H9 (cell line): Measurements from ENCODE around the gene SDK2. TPM values are rescaled to one million over a fixed set of nuclear protein-coding genes. Genes with fewer than 3 reads are reported as not detected.
A peak's percentile ranks its signal among the peaks of the same experiment; 100 is the strongest.

ENCODE experiments used
- DNase-seq: peaks from one replicate; pipeline ENCODE4 v3.0.0-alpha.2; 2017
- H2AFZ ChIP-seq: one replicate; pipeline ENCODE4 v1.6.1; 2013; ENCODE audit warnings: mild to moderate bottlenecking, low read length, control low read depth, moderate library complexity
- H2AK5ac ChIP-seq: 2 replicates; pipeline ENCODE4 v1.6.1; 2013; ENCODE audit warnings: low read length, control low read depth, mixed read lengths; ENCODE audit not compliant: insufficient read length
- H2BK120ac ChIP-seq: one replicate; pipeline ENCODE4 v1.6.1; 2013; ENCODE audit warnings: low read depth, mild to moderate bottlenecking, low read length, control low read depth, inconsistent platforms; ENCODE audit not compliant: poor library complexity, severe bottlenecking
- H2BK12ac ChIP-seq: 2 replicates; pipeline ENCODE4 v1.6.1; 2013; ENCODE audit warnings: low read length, control low read depth, mixed read lengths, low read depth; ENCODE audit not compliant: insufficient read length
- H2BK15ac ChIP-seq: 2 replicates; pipeline ENCODE4 v1.6.1; 2013; ENCODE audit warnings: low read depth, low read length, control low read depth
- H2BK20ac ChIP-seq: one replicate; pipeline ENCODE4 v1.6.1; 2013; ENCODE audit warnings: low read depth, mild to moderate bottlenecking, low read length, control low read depth, inconsistent platforms; ENCODE audit not compliant: poor library complexity, severe bottlenecking
- H2BK5ac ChIP-seq: 2 replicates; pipeline ENCODE4 v1.6.1; 2013; ENCODE audit warnings: low read length, control low read depth, mixed read lengths; ENCODE audit not compliant: insufficient read length
- H3K14ac ChIP-seq: 2 replicates; pipeline ENCODE4 v1.6.1; 2013; ENCODE audit warnings: low read length, control low read depth; ENCODE audit not compliant: insufficient read depth
- H3K18ac ChIP-seq: 2 replicates; pipeline ENCODE4 v1.6.1; 2013; ENCODE audit warnings: low read depth, mild to moderate bottlenecking, mixed read lengths, low read length, control low read depth; ENCODE audit not compliant: insufficient read length
- H3K23ac ChIP-seq: 2 replicates; pipeline ENCODE4 v1.6.1; 2013; ENCODE audit warnings: low read length, control low read depth, mixed read lengths, low read depth; ENCODE audit not compliant: insufficient read length
- H3K23me2 ChIP-seq: 2 replicates; pipeline ENCODE4 v1.6.1; 2013; ENCODE audit warnings: low read depth, mild to moderate bottlenecking, mixed read lengths, low read length, control low read depth; ENCODE audit not compliant: insufficient read length, poor library complexity, severe bottlenecking
- H3K27ac ChIP-seq: 2 replicates; pipeline ENCODE4 v1.5.1; 2013; ENCODE audit warnings: low read length, control low read depth, mixed read lengths, low read depth; ENCODE audit not compliant: insufficient read length
- H3K27me3 ChIP-seq: 2 replicates; pipeline ENCODE4 v1.6.1; 2013; ENCODE audit warnings: low read length, control low read depth, inconsistent platforms; ENCODE audit not compliant: insufficient read depth
- H3K4ac ChIP-seq: 2 replicates; pipeline ENCODE4 v1.6.1; 2013; ENCODE audit warnings: low read depth, mild to moderate bottlenecking, control low read depth, inconsistent platforms, low read length, moderate library complexity
- H3K4me1 ChIP-seq: 2 replicates; pipeline ENCODE4 v1.6.1; 2013; ENCODE audit warnings: low read length, control low read depth, inconsistent platforms; ENCODE audit not compliant: insufficient read depth
- H3K4me2 ChIP-seq: 2 replicates; pipeline ENCODE4 v1.6.1; 2013; ENCODE audit warnings: low read length, control low read depth, mixed read lengths; ENCODE audit not compliant: insufficient read length, insufficient read depth
- H3K56ac ChIP-seq: 2 replicates; pipeline ENCODE4 v1.6.1; 2013; ENCODE audit warnings: low read depth, mild to moderate bottlenecking, mixed read lengths, low read length, control low read depth; ENCODE audit not compliant: insufficient read length
- H3K79me1 ChIP-seq: 2 replicates; pipeline ENCODE4 v1.6.1; 2013; ENCODE audit warnings: low read depth, mild to moderate bottlenecking, moderate library complexity, low read length, control low read depth, inconsistent platforms; ENCODE audit not compliant: insufficient read depth, poor library complexity, severe bottlenecking
- H3K79me2 ChIP-seq: 2 replicates; pipeline ENCODE4 v1.6.1; 2013; ENCODE audit warnings: low read length, control low read depth, inconsistent platforms; ENCODE audit not compliant: insufficient read depth
- H3K9ac ChIP-seq: 2 replicates; pipeline ENCODE4 v1.6.1; 2013; ENCODE audit warnings: low read length, control low read depth, mixed read lengths; ENCODE audit not compliant: insufficient read length; ENCODE audit errors: extremely low read depth
- H3K9me3 ChIP-seq: one replicate; pipeline ENCODE4 v1.6.1; 2013; ENCODE audit warnings: low read depth, low read length, inconsistent platforms; ENCODE audit not compliant: control insufficient read depth
- H3T11ph ChIP-seq: one replicate; pipeline ENCODE4 v1.6.1; 2013; ENCODE audit warnings: mild to moderate bottlenecking, low read length, control low read depth, inconsistent platforms
- H4K20me1 ChIP-seq: one replicate; pipeline ENCODE4 v1.6.1; 2013; ENCODE audit not compliant: control insufficient read depth, insufficient read length, insufficient read depth
- H4K5ac ChIP-seq: 2 replicates; pipeline ENCODE4 v1.6.1; 2013; ENCODE audit warnings: low read depth, mild to moderate bottlenecking, mixed read lengths, low read length, control low read depth; ENCODE audit not compliant: insufficient read length
- H4K8ac ChIP-seq: replicated peaks from 2 replicates; pipeline ENCODE4 v1.6.1; 2013; ENCODE audit warnings: low read length, control low read depth, mixed read lengths, low read depth; ENCODE audit not compliant: insufficient read length
- H4K91ac ChIP-seq: 2 replicates; pipeline ENCODE4 v1.6.1; 2013; ENCODE audit warnings: low read depth, mild to moderate bottlenecking, moderate library complexity, mixed read lengths, low read length, control low read depth; ENCODE audit not compliant: insufficient read length
- H3K27ac Mint-ChIP-seq, 3 experiments: 2 replicates in 2 of 3; 3 replicates in 1 of 3; pipeline ENCODE4 v1.8.0; 2020 to 2021; ENCODE audit warnings: mixed read lengths in 3 of 3, mild to moderate bottlenecking in 1 of 3, moderate library complexity in 1 of 3
- H3K27me3 Mint-ChIP-seq: 2 replicates; pipeline ENCODE4 v1.8.0; 2021; ENCODE audit warnings: low read depth, mild to moderate bottlenecking, moderate library complexity, mixed read lengths
- H3K36me3 Mint-ChIP-seq, 3 experiments: 2 replicates in 2 of 3; 3 replicates in 1 of 3; pipeline ENCODE4 v1.8.0; 2020 to 2021; ENCODE audit warnings: low read depth in 3 of 3, mixed read lengths in 3 of 3; ENCODE audit not compliant: insufficient read depth in 1 of 3
- H3K4me1 Mint-ChIP-seq, 2 experiments: 2 replicates each; pipeline ENCODE4 v1.8.0; 2020; ENCODE audit warnings: mixed read lengths in 2 of 2
- H3K4me3 Mint-ChIP-seq, 2 experiments: 2 replicates in 1 of 2; 3 replicates in 1 of 2; pipeline ENCODE4 v1.8.0; 2020 to 2021; ENCODE audit warnings: mild to moderate bottlenecking in 2 of 2, mixed read lengths in 2 of 2, moderate library complexity in 1 of 2
- H3K9me3 Mint-ChIP-seq, 2 experiments: 2 replicates in 1 of 2; 3 replicates in 1 of 2; pipeline ENCODE4 v1.8.0; 2020; ENCODE audit warnings: mild to moderate bottlenecking in 2 of 2, mixed read lengths in 2 of 2, moderate library complexity in 1 of 2
- CTCF ChIP-seq: fragments of 200-600 bp; sonication (generic); conservative IDR thresholded peaks from 3 replicates; pipeline ENCODE4 v1.8.0; 2021; ENCODE audit warnings: antibody characterized with exemption, mild to moderate bottlenecking
- WGBS: extraction: QIAGEN DNeasy Blood & Tissue Kit; methylation state at CpG from one replicate; pipeline ENCODE4 v1.1.7; 2013; ENCODE audit warnings: missing lambda C conversion rate, low lambda C conversion rate, mixed read lengths; ENCODE audit not compliant: insufficient read length; ENCODE audit errors: extremely low coverage; 5-methylcytosine and 5-hydroxymethylcytosine counted together
- total RNA-seq: library from RNA; stranded (reverse); gene quantifications from 2 replicates; pipeline ENCODE4 v1.2.1, GENCODE V29; 2021

The SDK2 gene
- total RNA-seq, 1 experiment from 2014 or later = 9.1 TPM

DNA sequence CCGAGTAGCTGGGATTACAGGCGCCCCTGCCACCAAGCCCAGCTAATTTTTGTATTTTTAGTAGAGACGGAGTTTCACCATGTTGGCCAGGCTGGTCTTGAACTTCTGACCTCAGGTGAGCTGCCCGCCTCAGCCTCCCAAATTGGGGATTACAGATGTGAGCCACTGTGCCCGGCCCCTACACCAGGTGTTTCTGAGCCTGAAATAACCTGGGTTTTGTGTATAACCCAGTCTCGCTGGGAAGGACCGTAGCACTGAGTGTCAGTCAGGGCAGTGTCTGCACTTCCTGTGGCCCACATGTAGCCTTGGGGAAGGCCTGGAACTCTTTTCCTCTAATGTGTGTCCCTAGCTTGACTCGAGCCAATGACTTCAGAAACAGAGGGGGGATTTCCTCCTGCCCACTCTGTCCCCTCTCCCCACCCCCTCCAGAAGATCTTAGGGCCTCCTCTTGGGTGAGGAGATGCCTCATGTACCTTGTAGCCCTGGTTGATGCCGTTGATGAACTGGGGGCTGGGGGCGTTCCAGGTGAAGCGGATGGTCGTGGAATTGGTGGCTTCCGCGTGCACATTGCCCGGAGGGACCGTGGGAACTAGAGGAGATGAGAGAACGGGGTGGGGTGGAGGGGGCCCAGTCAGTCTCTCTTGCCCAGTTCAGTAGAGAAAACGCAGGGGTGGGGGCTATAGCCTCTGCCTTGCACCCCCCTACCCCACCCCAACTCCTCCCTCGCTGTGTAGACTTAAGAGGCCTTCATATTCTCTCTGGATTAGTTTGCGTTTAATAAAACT lies 229.9 kb downstream of the SDK2 start:
- Mint-ChIP-seq H3K4me3 (no peak overlapping the region), H3K27me3 (no peaks in the 10 kb centered on the region), H3K36me3 (peaks cover 10 to 54% (median 16%) of the 10 kb centered on the region in 3 experiments), H3K9me3 (peaks cover 6 to 10% of the 10 kb centered on the region in 2 experiments; a peak in 3 of 5 replicates), H3K27ac (peak overlapping the region in 1 of 3 experiments; percentile 31; a peak in 1 of 7 replicates), H3K4me1 (no peaks in the 10 kb centered on the region)
- H3K79me1 ChIP-seq = no peaks in the 10 kb centered on the region
- H4K20me1 ChIP-seq = no peaks in the 10 kb centered on the region
- no peak overlapping the region for H3K56ac ChIP-seq
- H3T11ph ChIP-seq = no peak overlapping the region
- WGBS = no CpG with 5 or more reads among the region's 20 CpGs
- no peaks in the 10 kb centered on the region for H3K9me3 ChIP-seq
- H3K23me2 ChIP-seq = no peaks in the 10 kb centered on the region
- no peak overlapping the region for H3K9ac ChIP-seq
- no peak overlapping the region for H2BK15ac ChIP-seq
- no peak overlapping the region for H2BK20ac ChIP-seq
- H2AFZ ChIP-seq = no peak overlapping the region
- no peak overlapping the region for H4K5ac ChIP-seq
- no peak overlapping the region for H3K27ac ChIP-seq
- no peak overlapping the region for H3K23ac ChIP-seq
- H4K8ac ChIP-seq = no peak overlapping the region
- no peak overlapping the region for H2BK12ac ChIP-seq
- H4K91ac ChIP-seq = no peak overlapping the region
- H3K4ac ChIP-seq = no peak overlapping the region; the same call in 1 of the 2 replicates
- no peak overlapping the region for H2BK120ac ChIP-seq
- DNase-seq = no peak
- H3K14ac ChIP-seq = no peak overlapping the region; the same call in 1 of the 2 replicates
- H3K4me2 ChIP-seq = no peak overlapping the region
- H3K18ac ChIP-seq = no peak overlapping the region
- H3K27me3 ChIP-seq = no peaks in the 10 kb centered on the region
- no peak overlapping the region for H2BK5ac ChIP-seq
- no peaks in the 10 kb centered on the region for H3K79me2 ChIP-seq
- TF ChIP-seq CTCF = no peak
- no peaks in the 10 kb centered on the region for H3K4me1 ChIP-seq
- no peak overlapping the region for H2AK5ac ChIP-seq
